LNCAP (cell line): ENCODE results near the gene ELL2.

Experiments used
- TF ChIP-seq, protein P1 (sequence below): fragments of 450-650 bp; IDR thresholded peaks from 2 replicates; pipeline ENCODE4 v1.5.1; 2017; ENCODE audit warnings: mild to moderate bottlenecking

The ELL2 gene

DNA sequence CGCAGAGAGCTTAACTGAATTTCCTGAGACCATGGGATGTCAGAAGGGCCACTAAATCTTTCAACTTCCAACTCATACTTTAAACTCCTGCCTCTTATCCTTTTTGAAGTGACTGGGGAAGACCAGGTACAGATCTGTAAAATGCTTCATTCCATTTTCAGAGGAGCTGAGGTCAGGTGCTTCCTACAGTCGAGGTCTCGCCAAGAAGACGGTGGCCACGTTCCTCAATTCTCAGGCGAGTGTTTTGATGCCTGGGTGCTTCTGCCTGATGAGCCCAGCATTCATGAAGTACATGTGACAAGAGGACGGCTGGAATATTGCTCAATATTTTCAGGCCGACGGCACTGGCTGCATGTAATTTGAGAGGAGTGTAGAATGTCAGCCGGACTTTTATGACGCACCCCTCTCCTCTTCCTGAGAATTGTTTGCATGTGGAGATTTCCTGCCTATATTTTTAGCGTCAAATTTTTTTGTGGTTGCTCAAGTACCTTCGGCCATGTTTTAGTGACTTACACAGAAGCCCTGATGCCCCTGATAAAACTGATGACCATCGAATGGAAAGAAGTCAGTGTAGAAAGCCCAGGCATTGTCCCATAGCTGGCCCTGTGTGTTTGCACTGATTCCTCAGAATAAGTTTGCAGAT lies 100.3 kb downstream of the ELL2 start:
- TF ChIP-seq, protein P1, sequence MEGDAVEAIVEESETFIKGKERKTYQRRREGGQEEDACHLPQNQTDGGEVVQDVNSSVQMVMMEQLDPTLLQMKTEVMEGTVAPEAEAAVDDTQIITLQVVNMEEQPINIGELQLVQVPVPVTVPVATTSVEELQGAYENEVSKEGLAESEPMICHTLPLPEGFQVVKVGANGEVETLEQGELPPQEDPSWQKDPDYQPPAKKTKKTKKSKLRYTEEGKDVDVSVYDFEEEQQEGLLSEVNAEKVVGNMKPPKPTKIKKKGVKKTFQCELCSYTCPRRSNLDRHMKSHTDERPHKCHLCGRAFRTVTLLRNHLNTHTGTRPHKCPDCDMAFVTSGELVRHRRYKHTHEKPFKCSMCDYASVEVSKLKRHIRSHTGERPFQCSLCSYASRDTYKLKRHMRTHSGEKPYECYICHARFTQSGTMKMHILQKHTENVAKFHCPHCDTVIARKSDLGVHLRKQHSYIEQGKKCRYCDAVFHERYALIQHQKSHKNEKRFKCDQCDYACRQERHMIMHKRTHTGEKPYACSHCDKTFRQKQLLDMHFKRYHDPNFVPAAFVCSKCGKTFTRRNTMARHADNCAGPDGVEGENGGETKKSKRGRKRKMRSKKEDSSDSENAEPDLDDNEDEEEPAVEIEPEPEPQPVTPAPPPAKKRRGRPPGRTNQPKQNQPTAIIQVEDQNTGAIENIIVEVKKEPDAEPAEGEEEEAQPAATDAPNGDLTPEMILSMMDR, result no peak

DNA sequence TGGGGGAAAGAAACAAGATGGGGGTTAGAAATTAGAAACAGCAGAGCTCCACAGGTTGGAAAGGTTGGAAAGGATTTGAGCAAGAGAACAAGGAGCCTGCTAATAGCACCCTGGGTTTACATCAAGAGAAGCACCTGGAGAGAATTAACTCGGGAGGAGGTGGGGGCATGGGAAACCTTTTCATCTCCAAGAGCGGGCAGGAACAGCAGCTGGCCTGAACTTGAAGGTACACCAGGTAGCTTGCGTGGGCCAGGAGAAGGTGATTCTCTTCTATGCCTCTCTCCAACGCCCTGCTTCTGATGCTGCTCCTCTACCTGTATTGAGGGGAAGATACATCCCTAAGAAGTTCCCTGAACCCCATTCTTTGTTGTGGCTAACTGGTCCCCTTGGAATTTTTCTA lies 102.0 kb downstream of the ELL2 start:
- TF ChIP-seq, protein P1, result no peak

DNA sequence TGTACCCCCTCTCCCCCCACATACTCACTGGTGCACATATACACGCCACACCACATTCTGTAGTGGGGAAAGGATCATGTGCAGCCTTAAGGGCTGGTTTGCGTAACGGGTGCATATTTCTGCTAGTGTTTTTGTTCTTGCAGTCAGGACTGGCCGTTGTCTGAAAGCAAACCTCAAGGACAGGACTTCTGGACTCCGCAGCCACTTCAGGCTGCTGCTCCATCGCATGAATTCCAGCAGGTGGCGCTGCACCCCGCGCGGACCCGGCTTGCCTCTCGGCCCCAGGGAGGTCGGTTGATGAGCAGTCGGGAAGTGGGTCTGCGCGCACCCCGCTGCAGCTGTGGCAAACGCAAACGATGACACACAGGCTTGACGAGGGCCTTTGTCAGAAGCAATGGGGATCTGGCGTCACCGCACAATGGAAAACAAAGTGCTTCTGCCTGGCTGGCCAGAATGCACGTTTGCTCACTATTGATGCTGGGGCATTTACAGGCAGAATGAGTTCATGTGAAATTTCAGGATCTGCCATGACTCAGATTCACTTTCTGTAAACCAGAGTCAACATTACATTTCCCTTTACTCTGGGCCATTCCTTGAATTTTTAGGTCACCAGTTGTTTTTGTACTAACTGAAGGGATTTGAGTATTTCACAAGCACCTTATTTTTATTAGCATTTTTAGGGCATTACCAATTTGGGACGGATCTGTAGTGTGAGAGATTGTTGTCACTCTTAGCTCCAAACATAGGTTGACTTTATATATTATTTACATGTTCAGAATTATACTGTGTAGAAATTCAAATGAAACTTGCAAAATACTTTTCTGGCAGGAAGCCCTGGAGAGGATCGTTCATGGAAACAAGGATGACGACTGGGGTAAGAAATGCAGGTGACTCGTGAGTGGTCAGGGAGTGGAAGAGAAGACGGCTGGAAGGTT lies 102.7 kb downstream of the ELL2 start:
- TF ChIP-seq, protein P1, result peak; percentile 96

DNA sequence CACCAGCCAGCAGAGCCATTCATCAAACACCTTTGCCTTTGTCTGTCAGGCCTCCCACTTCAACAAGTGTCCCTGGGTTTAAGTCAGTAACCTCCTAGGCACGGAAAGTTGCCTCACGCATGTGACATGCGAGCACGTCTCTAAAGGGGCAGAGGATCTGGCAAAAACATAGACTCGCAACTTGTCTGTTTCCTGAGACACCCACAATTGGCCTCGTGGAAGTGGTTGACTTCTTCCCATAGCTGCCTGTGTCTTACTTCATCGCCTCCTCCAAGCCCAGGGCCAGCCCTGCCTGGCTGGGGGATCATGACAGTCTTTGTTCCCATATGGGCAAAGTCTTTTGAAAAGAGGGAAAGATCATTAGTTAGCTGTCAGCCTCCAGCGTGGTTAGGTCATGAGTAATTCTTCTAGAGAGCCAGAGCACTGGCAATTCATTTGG lies 103.6 kb downstream of the ELL2 start:
- TF ChIP-seq, protein P1, result no peak

DNA sequence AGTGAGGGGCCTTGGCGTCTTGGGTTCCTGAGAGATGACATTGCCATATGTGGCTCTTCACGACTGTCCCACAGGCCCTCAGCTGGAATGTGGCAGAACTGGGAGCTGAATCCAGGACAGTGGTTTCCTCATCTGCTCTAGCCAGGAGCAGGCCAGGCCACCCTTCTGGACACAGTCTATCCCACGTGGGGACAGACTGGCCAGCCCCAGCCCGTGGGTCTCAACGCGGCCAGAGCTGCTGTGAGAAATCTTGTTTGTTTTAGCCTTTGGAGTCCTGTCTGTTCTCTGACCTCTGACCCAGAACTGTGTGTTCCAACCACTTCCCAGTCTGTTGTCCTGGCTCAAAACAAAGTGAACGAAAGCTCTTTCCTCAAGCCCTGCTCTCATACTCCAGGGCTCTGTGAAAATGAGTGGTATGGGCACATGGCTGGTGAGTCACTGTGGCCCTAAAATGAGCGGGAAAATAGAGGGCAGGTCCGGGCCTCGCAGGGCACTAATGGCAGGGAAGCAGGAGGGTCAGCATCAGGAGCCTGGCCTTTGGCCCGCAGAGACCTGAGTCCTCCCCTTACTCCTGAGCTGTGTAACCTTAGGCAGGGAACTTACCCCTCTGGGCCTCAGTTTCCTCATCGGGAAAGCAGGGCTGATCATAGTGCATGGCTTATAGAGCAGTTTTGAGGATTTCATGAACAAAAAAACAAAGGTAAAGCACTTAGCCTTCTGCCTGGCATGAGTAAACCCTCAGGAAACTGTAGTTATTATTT lies 104.3 kb downstream of the ELL2 start:
- TF ChIP-seq, protein P1, result no peak

DNA sequence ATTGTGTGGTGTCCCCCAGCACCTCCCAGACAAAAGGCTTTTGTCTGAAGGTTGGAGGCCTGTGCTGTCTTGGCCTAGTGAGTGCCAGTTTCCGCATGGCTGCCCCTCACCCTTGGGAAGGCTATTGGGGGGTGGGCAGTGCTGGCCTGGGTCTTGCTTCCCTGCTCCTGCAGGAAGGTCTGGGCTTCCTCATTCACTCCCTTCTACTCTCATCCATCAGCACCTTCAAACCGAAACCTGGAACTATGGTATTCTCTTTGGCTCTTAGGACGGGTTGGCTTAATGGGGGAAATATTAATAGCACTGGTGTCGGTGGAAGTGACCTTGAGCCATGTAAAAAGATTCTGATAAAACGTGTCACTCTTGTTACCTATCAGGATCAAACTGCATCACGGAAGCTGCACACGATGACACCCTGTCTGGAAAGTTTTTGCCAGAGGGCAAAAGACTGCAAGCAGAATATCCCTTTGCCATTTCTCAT lies 105.1 kb downstream of the ELL2 start:
- TF ChIP-seq, protein P1, result no peak

DNA sequence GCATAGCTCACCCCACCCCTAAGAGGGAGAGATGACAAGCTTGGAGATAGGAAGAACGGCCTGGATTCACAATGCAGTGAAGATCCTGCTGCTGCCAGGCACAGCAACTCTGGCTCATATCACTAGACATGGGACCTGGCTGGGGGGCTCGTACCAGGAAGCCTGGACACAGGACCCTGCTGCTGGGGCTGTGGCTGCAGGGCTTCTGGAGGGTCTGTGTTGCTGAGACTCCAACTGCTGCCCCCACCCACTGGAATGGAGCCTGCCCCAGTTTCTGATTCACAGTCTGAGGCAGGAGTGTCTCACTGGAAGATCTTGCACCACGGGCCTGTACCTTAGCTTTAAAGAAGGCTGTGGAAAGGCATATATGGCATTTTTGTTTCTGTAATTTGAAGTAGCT lies 108.2 kb downstream of the ELL2 start:
- TF ChIP-seq, protein P1, result no peak
